Measurements from ENCODE around the gene ATXN7. TPM values are rescaled to one million over a fixed set of nuclear protein-coding genes. Genes with fewer than 3 reads are reported as not detected.
A peak's percentile ranks its signal among the peaks of the same experiment; 100 is the strongest.

The ATXN7 gene
- total RNA-seq, 4 donors from 2014 or later: 6.1 to 28.2 (median 20.2) TPM

DNA sequence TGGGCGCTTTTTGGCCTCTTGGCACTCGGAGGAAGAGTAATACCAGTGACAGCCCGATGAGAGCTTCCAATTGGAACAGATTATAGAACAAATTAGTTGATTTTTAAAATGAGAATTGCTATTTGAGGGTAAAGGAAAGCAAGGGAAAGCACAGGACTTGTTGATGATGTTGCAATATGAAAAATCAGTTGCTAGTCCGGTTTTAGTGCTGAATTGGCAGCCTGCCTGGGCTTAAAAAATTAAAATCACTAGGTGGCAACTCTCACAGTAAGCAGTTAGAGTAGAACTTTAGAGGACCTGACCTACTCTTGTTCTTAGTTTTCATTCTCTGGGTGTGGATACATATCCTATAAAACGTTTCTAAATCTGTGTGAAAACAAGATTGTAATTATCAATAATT lies 50.6 kb downstream of the ATXN7 start:
- no peaks in the 10 kb centered on the region for H3K27me3 ChIP-seq
- DNase-seq: no peak
- peak overlapping the region in 3 of 4 donors; percentile 24 to 97 (median 96) for H3K4me3 ChIP-seq
- WGBS, 2 donors: 20 to 35% methylated on average over 5 of the region's 5 CpGs
- H3K4me1 ChIP-seq: peaks cover 13 to 53% (median 21%) of the 10 kb centered on the region in 3 donors
- no peak for TF ChIP-seq POLR2A (IDR thresholded peaks at IDR 0.05)
- TF ChIP-seq, protein P1, sequence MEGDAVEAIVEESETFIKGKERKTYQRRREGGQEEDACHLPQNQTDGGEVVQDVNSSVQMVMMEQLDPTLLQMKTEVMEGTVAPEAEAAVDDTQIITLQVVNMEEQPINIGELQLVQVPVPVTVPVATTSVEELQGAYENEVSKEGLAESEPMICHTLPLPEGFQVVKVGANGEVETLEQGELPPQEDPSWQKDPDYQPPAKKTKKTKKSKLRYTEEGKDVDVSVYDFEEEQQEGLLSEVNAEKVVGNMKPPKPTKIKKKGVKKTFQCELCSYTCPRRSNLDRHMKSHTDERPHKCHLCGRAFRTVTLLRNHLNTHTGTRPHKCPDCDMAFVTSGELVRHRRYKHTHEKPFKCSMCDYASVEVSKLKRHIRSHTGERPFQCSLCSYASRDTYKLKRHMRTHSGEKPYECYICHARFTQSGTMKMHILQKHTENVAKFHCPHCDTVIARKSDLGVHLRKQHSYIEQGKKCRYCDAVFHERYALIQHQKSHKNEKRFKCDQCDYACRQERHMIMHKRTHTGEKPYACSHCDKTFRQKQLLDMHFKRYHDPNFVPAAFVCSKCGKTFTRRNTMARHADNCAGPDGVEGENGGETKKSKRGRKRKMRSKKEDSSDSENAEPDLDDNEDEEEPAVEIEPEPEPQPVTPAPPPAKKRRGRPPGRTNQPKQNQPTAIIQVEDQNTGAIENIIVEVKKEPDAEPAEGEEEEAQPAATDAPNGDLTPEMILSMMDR (IDR thresholded peaks at IDR 0.05): no peak
- peak overlapping the region; percentile 91 to 100 (median 100) for H3K27ac ChIP-seq
- H3K9me3 ChIP-seq: no peaks in the 10 kb centered on the region
- intact Hi-C loops (cut with DNase I): loop anchor here (10.0 kb wide), 1 partner anchor 80 kb away; no protein-coding TSS in a partner anchor
- H3K36me3 ChIP-seq: peaks cover 0 to 45% (median 5%) of the 10 kb centered on the region in 3 donors

DNA sequence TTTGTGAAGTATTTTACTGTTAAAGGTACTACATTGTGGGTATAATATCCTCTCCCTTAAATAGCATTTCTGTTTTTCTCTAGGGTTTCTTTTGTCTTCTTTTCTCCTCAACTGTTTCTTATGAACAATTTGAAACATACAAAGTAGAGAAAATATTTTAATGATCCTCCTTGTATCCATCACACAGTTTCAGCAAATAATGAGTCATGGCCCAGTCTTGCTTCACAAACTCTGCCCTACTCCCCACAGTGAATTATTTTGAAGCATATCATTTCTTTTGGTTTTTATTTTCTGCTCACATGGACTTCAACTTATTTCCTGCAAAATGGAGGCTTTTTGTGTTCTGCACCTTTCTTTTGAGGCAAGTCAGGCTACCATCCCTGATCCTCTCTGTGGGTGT lies 54.7 kb downstream of the ATXN7 start:
- intact Hi-C loops (cut with DNase I): loop anchor here (10.0 kb wide), 1 partner anchor 76 kb away; no protein-coding TSS in a partner anchor
- no peak for TF ChIP-seq POLR2A (IDR thresholded peaks at IDR 0.05)
- TF ChIP-seq, protein P1 (IDR thresholded peaks at IDR 0.05): no peak
- DNase-seq: no peak
- H3K4me3 ChIP-seq: no peak overlapping the region
- no peak overlapping the region for H3K27ac ChIP-seq
- peaks cover 0 to 80% (median 5%) of the 10 kb centered on the region in 3 donors for H3K36me3 ChIP-seq
- H3K9me3 ChIP-seq: no peaks in the 10 kb centered on the region
- H3K27me3 ChIP-seq: no peaks in the 10 kb centered on the region
- peaks cover 10 to 41% (median 16%) of the 10 kb centered on the region in 3 donors for H3K4me1 ChIP-seq

DNA sequence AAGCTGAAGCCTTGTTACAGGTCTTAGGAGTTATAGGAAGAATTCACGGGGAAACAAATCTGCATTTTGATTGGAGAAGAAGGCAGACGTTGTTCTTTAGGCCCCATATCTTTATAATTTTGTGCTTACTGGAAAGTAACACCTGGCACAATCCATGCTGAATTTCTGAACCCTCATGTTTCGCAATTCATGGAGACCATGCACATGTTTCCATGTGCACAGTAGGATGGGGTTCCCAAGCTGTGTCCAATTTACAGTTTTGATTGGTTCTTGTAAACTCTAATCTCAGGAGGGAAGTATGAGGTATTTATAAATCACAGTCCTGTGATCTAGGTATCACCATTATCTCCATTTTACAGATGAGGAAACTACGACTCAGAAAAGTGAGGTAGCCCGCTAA lies 56.3 kb downstream of the ATXN7 start:
- WGBS, 2 donors: 93 to 94% methylated on average over 5 of the region's 5 CpGs
- intact Hi-C loops (cut with DNase I): no loop called here
- no peak for TF ChIP-seq POLR2A (IDR thresholded peaks at IDR 0.05)
- TF ChIP-seq, protein P1 (IDR thresholded peaks at IDR 0.05): no peak
- Histone ChIP-seq H3K4me3 (no peak overlapping the region), H3K36me3 (peaks cover 0 to 94% (median 5%) of the 10 kb centered on the region in 3 donors), H3K9me3 (no peaks in the 10 kb centered on the region), H3K27me3 (no peaks in the 10 kb centered on the region), H3K27ac (no peak overlapping the region), H3K4me1 (peaks cover 0 to 24% (median 0%) of the 10 kb centered on the region in 3 donors)
- DNase-seq: no peak

DNA sequence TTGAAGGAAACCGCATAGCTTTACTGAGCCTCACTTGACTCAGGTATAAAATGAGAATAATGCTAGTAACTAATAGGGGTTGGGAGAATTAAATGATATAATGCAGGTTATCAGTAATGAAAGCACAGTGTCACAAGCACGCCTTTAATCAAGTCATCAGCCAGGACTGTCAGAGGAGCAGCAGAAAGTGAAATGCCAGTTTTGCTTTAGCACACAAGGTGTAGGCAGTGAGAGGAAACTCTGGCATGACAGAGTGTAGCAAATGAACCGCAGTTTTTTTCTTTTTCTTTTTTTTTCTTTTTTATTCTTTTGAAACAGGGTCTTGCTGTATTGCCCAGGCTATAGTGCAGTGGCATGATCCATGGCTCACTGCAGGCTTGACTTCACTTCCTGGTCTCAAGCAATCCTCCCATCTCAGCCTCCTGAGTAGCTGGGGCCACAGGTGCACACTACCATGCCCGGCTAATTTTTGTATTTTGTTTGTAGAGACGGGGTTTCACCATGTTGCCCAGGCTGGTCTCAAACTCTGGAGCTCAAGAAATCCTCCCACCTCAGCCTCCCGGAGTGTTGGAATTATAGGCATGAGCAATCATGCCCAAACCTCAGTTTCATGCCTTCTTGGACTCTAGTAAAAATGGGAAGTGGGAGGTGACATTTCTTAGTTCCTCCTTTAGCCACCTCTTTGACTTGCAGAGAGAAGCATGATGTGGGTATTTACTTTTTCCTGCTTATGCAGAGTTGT lies 58.2 kb downstream of the ATXN7 start:
- H3K27me3 ChIP-seq: no peaks in the 10 kb centered on the region
- no peak for TF ChIP-seq POLR2A (IDR thresholded peaks at IDR 0.05)
- TF ChIP-seq, protein P1 (IDR thresholded peaks at IDR 0.05): no peak
- intact Hi-C loops (cut with DNase I): no loop called here
- 84 to 87% methylated on average over 6 of the region's 6 CpGs for WGBS, 2 donors
- H3K9me3 ChIP-seq: no peaks in the 10 kb centered on the region
- no peak for DNase-seq
- H3K4me3 ChIP-seq: no peak overlapping the region
- peaks cover 0 to 17% (median 0%) of the 10 kb centered on the region in 3 donors for H3K4me1 ChIP-seq
- H3K27ac ChIP-seq: no peak overlapping the region
- peaks cover 1 to 94% (median 7%) of the 10 kb centered on the region in 3 donors for H3K36me3 ChIP-seq

DNA sequence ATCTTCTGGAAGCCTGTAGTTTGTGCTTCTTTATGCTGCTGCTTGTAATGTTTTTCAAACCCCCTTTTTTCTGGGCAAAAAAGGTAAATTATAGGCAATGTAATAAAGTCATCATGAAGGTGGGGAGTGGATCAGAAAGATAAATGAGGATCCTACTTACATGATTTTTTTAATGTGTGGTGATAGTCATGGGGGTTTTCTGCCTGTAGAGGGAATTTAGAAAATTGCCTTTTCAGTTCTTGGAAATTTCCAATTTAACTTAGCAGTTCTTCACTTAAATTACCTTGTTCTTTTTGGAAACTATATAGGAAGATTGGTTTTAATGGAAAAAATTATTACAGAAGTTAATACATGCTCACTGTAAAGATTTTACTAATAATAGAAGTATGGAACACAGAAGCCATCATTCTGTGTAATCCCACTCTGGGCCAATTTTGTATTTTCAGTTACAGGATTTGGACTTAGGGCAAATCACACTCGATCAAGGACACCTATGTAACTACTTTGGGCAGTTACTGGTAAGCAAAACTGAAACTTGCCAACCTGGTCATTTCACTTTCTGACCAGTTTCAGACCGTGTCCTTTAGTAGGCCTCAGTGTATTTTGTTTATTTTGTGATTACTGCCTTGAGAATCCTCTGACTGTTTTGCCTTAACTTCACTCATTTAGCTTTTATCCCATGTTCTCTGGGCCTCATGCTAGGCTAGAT lies 59.0 kb downstream of the ATXN7 start:
- Histone ChIP-seq H3K4me1 (peaks cover 0 to 16% (median 0%) of the 10 kb centered on the region in 3 donors), H3K36me3 (peaks cover 0 to 88% (median 7%) of the 10 kb centered on the region in 3 donors), H3K4me3 (no peak overlapping the region), H3K27ac (no peak overlapping the region), H3K9me3 (no peaks in the 10 kb centered on the region), H3K27me3 (no peaks in the 10 kb centered on the region)
- TF ChIP-seq, protein P1 (IDR thresholded peaks at IDR 0.05): no peak
- no peak for TF ChIP-seq POLR2A (IDR thresholded peaks at IDR 0.05)
- WGBS, 2 donors: 73 to 86% methylated on average over 2 of the region's 2 CpGs
- no peak for DNase-seq
- intact Hi-C loops (cut with DNase I): no loop called here

Measured in esophagus squamous epithelium (tissue), 5 donors.